ENCODE data around the gene FAAP100. TPM values are rescaled to one million over a fixed set of nuclear protein-coding genes. Genes with fewer than 3 reads are reported as not detected.

Gene FAAP100
- total and polyA plus RNA-seq, 2 experiments from 2014 or later = 18.3 to 34.4 TPM

DNA sequence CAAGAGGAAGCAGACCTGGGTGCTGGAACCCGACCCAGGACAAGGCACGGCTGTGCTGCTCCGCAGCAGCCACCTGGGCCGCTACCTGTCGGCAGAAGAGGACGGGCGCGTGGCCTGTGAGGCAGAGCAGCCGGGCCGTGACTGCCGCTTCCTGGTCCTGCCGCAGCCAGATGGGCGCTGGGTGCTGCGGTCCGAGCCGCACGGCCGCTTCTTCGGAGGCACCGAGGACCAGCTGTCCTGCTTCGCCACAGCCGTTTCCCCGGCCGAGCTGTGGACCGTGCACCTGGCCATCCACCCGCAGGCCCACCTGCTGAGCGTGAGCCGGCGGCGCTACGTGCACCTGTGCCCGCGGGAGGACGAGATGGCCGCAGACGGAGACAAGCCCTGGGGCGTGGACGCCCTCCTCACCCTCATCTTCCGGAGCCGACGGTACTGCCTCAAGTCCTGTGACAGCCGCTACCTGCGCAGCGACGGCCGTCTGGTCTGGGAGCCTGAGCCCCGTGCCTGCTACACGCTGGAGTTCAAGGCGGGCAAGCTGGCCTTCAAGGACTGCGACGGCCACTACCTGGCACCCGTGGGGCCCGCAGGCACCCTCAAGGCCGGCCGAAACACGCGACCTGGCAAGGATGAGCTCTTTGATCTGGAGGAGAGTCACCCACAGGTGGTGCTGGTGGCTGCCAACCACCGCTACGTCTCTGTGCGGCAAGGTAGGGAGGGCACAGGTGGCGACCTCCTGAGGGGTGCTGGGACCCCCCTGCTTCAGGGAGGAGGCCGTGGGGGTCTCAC, 23.3 kb downstream of the FAAP100 start:
- Histone ChIP-seq H3K27ac (no peak overlapping the region), H3K9me3 (ENCODE audit: low read depth) (no peaks in the 10 kb centered on the region), H3K9me2 (replicated peaks; ENCODE audit: insufficient read depth) (no peaks in the 10 kb centered on the region), H2AFZ (no peak overlapping the region), H3K27me3 (no peaks in the 10 kb centered on the region), H3K4me2 (no peak overlapping the region), H3K79me2 (no peaks in the 10 kb centered on the region), H3K36me3 (replicated peaks; ENCODE audit: insufficient read depth, low read depth) (no peaks in the 10 kb centered on the region), H3K4me3 (no peak overlapping the region), H4K20me1 (ENCODE audit: insufficient read depth, poor library complexity, severe bottlenecking) (no peaks in the 10 kb centered on the region), H3K4me1 (ENCODE audit: insufficient read depth) (peaks cover under 1% of the 10 kb centered on the region)
- 94% methylated on average over 54 of the region's 62 CpGs for WGBS (ENCODE audit: low lambda C conversion rate, missing lambda C conversion rate)
- DNase-seq (ENCODE audit: low spot score) = no peak
- TF ChIP-seq, protein P1, sequence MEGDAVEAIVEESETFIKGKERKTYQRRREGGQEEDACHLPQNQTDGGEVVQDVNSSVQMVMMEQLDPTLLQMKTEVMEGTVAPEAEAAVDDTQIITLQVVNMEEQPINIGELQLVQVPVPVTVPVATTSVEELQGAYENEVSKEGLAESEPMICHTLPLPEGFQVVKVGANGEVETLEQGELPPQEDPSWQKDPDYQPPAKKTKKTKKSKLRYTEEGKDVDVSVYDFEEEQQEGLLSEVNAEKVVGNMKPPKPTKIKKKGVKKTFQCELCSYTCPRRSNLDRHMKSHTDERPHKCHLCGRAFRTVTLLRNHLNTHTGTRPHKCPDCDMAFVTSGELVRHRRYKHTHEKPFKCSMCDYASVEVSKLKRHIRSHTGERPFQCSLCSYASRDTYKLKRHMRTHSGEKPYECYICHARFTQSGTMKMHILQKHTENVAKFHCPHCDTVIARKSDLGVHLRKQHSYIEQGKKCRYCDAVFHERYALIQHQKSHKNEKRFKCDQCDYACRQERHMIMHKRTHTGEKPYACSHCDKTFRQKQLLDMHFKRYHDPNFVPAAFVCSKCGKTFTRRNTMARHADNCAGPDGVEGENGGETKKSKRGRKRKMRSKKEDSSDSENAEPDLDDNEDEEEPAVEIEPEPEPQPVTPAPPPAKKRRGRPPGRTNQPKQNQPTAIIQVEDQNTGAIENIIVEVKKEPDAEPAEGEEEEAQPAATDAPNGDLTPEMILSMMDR (IDR thresholded peaks at IDR 0.05; ENCODE audit: poor library complexity) = no peak
- TF ChIP-seq EZH2phosphoT487 (IDR thresholded peaks at IDR 0.05; ENCODE audit: low read depth, severe bottlenecking, unreplicated experiment) (no peak), EZH2 (IDR thresholded peaks at IDR 0.05; ENCODE audit: borderline replicate concordance) (no peak)

DNA sequence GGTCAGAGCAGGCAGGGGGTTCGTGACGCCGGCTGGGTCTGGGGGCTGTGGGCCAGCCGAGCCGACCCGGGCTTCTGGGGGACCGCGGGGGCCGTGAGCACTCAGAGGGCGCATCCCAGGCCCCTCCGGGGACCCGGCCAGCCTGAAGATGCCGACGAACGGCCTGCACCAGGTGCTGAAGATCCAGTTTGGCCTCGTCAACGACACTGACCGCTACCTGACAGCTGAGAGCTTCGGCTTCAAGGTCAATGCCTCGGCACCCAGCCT, 23.8 kb downstream of the FAAP100 start:
- DNase-seq (ENCODE audit: low spot score) = no peak
- no peak overlapping the region for H3K4me2 ChIP-seq
- no peaks in the 10 kb centered on the region for H3K79me2 ChIP-seq
- no peak overlapping the region for H3K4me3 ChIP-seq
- H3K9me3 ChIP-seq (ENCODE audit: low read depth) = no peaks in the 10 kb centered on the region
- no peaks in the 10 kb centered on the region for H3K36me3 ChIP-seq (replicated peaks; ENCODE audit: insufficient read depth, low read depth)
- no peak overlapping the region for H3K27ac ChIP-seq
- H4K20me1 ChIP-seq (ENCODE audit: insufficient read depth, poor library complexity, severe bottlenecking) = no peaks in the 10 kb centered on the region
- TF ChIP-seq EZH2phosphoT487 (IDR thresholded peaks at IDR 0.05; ENCODE audit: low read depth, severe bottlenecking, unreplicated experiment) = no peak
- TF ChIP-seq EZH2 (IDR thresholded peaks at IDR 0.05; ENCODE audit: borderline replicate concordance) = no peak
- TF ChIP-seq, protein P1 (IDR thresholded peaks at IDR 0.05; ENCODE audit: poor library complexity) = no peak
- no peaks in the 10 kb centered on the region for H3K9me2 ChIP-seq (replicated peaks; ENCODE audit: insufficient read depth)
- WGBS (ENCODE audit: low lambda C conversion rate, missing lambda C conversion rate) = 98% methylated on average over 9 of the region's 20 CpGs
- H3K27me3 ChIP-seq = no peaks in the 10 kb centered on the region
- H3K4me1 ChIP-seq (ENCODE audit: insufficient read depth) = peaks cover 5% of the 10 kb centered on the region
- no peak overlapping the region for H2AFZ ChIP-seq

DNA sequence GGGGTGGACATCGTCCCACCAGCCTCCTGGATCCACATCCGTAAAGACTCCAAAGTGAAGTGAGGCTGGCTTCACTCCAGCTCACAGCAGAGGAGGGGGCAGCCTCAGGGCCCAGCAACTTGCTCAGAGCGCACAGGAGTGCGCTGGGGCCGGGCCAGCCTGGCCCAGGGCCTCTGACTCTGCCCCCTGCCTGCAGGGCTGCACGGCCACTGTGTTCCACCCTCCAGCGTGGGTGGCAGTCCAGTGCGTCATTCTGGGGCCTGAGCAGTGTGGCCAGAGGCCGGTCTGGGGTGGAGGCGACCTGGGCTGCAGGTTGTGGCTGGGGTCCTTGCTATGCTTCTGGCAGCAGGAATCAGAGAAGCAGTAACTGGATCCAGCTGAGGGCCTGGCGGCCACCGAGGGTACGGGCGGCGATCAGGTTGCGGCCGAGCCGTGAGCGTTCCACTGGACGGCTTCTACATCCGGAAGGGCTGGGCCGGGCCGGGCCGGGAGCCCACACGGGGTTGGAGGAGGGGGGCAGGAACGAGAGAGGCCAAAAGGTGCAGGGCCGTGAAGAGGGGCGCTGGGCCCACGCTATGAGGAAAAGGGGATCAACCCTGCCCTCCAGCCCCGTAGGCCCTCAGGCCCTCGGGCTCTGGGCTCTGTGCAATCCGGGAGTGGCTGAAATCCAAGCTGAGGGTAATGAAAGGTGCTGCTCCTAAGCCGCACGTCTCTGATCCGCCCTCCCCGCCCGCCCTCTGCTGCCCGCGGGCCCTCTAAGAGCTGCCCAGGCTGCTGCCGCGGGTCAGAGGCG, 24.4 kb downstream of the FAAP100 start, which contains the start of gene FSCN2:
Gene FSCN2 (plus strand): TSS at position 787 of the 793 bp plus-strand sequence. CDS start 155 bp downstream, outside the sequence.
- Histone ChIP-seq H3K27ac (no peak within 1 kb of the TSS), H3K9me2 (replicated peaks; ENCODE audit: insufficient read depth) (no peaks in the 10 kb centered on the region), H3K79me2 (no peaks in the 10 kb centered on the region), H2AFZ (no peak within 1 kb of the TSS), H4K20me1 (ENCODE audit: insufficient read depth, poor library complexity, severe bottlenecking) (no peaks in the 10 kb centered on the region), H3K4me1 (ENCODE audit: insufficient read depth) (peaks cover 11% of the 10 kb centered on the region), H3K4me3 (no peak within 1 kb of the TSS), H3K4me2 (no peak within 1 kb of the TSS), H3K27me3 (no peaks in the 10 kb centered on the region), H3K36me3 (replicated peaks; ENCODE audit: insufficient read depth, low read depth) (no peaks in the 10 kb centered on the region), H3K9me3 (ENCODE audit: low read depth) (no peaks in the 10 kb centered on the region)
- WGBS (ENCODE audit: low lambda C conversion rate, missing lambda C conversion rate) = 83% methylated on average over 29 of the region's 42 CpGs
- TF ChIP-seq EZH2phosphoT487 (IDR thresholded peaks at IDR 0.05; ENCODE audit: low read depth, severe bottlenecking, unreplicated experiment) (no peak), EZH2 (IDR thresholded peaks at IDR 0.05; ENCODE audit: borderline replicate concordance) (no peak)
- TF ChIP-seq, protein P1 (IDR thresholded peaks at IDR 0.05; ENCODE audit: poor library complexity) = no peak
- no peak for DNase-seq (ENCODE audit: low spot score)

Measured in hepatocyte (in vitro differentiated cells).